Activated T-helper 9 cell treated with anti-CD3 and anti-CD28 coated beads, Interleukin-2, amount 50 U/mL, for 16 hours (primary cell): Measurements from ENCODE around the gene BEND7.

ENCODE experiments used
- DNase-seq: peaks from one replicate; pipeline ENCODE4 v3.0.0-alpha.2; 2020; ENCODE audit warnings: low read depth

BEND7 gene

DNA sequence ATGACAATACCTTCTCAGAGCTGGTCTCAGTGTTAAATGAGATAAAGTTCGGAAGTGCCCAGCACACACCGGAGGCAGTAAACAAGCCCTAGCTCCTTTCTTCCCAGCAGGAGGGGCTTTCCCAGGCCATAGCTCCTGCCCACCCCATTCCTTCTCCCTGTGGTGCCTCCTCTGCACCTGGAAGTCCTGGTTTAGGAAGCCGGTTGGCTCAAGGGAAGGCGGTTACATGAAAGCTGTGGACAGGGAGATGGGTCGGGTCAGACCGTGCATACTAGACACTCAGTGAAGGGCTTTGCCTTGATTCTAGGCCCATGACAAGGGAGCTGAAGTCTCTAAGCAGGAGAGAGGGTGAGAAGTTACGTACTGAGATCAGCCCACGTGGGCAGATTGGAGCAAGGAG lies 8.6 kb downstream of the BEND7 start:
- DNase-seq, result no peak

DNA sequence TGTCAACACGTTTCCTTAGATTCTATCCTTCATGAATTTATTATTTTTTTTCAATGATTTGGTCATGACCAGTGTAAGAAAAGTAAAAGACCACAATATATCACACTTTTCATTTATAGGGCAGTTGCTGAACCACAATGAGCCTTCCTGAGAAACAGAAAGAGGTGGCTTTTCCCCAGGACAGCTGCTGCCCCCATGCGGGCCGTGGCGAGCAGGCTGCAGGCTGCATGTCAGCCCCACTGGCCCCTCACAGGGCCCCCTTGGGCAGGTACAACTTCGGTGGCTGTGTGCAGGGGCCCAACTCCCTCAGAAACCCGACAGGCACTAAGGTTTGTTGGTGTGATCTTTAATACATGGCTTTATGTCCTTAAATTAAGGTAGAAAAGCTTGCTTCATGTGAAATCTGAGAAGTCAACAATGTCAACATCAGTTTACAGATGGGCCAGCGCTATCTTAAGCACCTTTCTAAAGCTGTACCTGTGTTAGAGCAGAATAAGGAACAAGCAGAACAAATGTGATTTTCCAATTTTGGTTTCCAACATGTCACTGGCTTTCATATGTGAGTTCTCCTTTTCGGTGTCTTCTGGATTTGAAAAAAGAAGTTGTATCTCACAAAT lies 10.6 kb downstream of the BEND7 start:
- DNase-seq, result no peak

DNA sequence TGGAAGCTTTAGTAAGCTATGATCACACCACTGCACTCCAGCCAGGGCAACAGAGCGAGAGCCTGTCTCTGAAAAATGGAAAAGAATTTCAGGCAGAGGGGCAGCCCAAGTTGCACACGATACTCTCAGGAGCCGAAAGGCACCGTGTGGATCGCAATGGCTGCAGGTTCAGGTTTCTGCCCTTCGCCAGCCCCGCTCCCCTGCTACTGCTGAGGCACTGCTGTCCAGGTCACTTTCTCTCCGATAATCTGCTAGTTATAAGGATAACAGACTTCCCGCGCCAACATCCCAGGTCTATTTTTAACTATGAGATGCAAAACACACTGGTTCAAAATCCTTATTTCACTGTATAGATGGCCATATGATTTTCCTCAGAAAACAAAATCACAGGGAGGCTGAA lies 11.1 kb downstream of the BEND7 start:
- no peak for DNase-seq

DNA sequence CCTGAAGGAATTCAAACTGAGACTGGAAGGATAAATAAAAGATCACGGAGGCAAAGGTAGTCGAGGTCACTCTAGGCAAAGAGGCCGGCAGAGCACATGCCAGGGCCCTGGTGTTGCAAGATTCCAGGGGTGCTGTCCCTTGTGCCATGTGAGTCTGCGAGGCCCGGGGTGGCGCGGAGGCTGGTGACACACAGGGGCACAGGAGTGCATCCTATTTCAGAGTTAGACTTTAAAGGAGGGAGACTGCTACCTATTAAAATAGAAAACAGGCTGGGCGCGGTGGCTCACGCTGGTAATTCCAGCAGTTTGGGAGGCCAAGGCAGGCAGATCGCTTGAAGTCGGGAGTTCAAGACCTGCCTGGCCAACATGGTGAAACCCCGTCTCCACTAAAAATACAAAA lies 12.6 kb downstream of the BEND7 start:
- no peak for DNase-seq

DNA sequence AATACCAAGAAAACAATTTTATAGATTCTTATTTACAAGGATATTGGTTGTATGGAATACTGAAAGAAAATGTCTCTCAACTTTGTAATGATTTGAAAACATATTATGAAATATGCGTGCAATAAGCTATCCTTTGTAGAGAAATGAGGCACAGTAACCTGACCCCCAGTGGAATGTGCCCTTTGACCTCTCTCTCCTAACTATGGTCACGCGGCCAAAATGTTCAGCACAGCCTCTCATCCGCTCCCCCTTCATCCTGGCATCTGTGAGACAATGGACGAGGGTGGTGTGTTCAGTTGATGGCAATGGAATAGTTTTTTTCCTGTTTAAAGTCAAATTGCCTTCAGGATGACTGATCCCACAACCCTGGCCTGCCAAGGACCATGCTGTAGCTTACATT lies 13.3 kb downstream of the BEND7 start:
- no peak for DNase-seq

DNA sequence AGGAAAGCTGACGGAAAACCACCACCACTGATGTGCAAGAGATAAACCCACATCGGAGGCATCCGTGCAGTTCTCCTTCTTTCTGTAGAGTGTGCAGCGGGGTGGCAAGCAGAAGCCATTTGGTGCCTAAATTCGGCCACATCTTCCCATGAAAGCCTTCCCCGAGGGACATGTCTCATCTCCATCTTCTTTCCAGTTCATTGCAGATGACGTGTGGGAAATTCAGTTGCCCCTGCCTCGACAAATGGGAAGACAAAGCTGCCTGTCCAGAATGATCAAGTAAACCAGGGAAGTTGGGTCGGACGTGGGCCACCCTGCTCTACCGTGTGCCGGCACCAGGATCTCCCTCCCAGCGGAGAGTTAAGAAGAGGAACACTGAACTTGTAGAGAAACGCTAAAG lies 14.5 kb downstream of the BEND7 start:
- DNase-seq, result no peak

DNA sequence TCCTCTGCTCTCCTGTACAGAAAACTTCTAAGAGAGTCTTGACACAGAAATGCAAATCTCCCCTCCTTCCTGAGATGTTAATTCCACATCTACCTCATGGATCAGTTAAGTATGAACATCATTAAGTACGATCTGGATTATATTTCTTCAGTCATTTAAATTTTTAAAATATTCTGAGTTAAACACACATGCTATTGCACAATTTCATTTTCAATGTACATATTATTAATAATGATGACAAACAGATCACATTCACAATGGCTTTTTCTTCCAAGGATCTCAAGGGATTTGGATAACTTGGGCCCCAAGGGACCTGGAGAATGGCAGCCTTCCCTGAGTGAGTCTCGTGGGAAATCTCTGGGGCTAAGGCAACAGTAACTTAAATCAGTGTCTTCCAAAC lies 16.2 kb downstream of the BEND7 start:
- DNase-seq, result no peak

DNA sequence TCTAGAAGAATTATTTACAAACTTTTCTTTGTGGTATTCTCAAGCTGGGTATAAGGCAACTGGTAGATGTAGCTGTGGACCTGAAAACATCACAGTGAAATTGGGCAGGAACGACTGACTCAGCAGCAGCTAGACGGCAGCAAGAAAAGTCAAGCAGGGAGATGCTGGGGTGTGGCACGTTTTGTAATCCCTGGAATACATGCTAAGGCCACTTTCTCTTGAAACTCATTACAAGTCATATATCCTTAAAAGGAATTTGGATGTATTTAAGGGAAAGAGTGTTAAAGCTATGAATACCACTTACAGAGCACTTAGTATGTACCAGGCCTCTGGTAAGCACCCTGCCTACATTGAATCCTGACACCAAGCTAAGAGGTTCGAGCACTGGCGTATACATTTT lies 17.4 kb downstream of the BEND7 start:
- no peak for DNase-seq

DNA sequence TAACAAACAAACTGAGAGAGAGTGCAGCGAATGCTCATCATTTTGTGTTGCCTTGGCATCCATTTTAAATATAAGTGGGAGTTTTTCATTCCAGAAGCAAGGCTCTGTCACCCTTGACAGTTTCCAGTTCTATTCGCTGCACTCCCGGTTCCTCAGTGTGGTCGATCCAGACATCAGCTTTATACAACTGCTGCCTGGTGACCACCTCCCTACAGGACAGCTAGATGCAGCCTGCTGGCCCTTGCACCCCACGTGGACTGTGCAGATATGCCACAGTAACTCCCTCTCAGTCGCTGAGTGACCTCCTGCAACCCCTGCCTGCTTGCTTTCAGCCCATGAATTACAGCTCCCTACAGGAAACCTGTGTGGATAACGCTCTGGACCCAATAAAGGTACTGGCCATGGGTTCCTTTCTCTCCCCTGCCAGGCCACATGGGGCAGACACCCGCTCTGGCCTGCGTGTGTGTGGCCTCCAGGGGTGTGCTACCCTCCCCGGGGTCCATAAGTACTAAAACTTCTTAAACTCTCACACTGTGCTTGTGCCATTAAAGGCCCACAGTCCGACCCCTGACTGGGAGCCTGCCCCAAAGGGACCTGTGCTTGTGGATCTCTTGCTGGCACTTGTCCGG lies 23.6 kb downstream of the BEND7 start:
- DNase-seq, result no peak

DNA sequence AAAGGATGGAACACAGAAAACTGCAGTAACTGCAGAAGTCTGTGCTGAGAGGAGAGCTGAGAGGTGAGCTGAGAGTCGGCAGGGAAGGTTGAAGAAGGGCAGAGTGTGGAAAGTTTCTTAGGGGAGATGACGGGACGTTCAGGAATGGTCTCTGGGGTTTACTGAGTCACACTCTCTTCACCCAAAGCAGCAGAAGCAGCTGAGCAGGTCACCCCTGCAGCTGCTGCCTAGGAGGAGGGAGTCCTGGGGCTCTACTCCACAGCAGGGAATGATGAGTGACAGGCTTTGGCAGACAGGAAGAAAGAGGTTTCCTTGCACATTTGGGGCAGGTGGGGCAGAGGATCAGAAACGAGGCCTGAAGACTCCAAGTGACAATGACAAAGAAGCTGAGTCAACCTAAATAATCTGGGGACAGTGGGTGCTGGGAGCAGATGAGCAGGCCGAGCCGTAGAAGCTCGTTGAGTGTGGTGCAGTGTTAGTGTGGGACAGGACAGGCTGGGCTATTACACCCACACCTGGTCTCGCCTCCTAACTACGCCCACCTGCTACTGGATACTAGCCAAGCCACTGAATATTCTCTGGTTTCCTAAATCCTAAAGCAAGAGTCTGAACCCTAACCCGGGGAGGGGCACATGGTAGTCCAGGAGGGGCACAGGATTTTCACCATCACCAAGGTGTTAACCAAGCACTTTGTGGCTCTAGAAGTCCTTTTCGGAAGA lies 24.9 kb downstream of the BEND7 start:
- no peak for DNase-seq

DNA sequence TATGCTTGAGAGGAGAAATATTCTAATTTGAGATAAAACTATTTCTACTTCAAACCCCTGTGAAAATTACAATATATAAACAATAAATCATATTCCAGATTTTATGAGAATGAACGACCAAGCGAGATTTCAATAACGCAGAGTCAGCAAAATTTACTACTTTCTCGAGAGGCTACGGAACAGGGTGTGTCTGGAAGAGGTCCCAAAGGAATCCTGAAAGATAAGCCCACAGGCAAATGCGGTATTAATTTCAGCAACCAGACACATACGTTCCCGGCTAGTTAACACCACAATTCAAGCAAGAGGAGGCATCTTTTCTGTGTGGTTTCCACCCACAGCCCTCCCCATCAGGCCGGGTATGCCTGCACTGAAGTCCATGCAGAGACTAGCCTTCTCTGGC lies 26.4 kb downstream of the BEND7 start:
- no peak for DNase-seq

DNA sequence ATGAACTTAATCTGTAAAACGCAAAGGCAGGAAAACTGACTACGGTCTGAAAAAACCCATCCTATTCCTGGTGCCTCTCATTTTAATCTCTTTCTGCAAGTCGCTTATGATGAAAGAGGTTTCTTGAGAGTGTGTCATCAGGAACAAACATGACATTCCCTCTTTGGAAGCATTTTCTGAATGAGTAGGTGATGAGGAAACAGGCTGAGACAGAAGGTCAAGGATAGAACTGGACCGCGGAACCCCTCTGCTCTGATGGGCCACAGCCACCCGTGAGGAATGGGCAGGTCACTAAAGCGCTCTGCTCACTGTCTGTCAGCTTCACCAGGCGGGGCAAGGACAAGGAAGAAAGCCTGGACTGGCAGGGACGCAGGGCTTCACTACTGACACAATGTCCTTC lies 28.6 kb downstream of the BEND7 start:
- DNase-seq, result no peak

DNA sequence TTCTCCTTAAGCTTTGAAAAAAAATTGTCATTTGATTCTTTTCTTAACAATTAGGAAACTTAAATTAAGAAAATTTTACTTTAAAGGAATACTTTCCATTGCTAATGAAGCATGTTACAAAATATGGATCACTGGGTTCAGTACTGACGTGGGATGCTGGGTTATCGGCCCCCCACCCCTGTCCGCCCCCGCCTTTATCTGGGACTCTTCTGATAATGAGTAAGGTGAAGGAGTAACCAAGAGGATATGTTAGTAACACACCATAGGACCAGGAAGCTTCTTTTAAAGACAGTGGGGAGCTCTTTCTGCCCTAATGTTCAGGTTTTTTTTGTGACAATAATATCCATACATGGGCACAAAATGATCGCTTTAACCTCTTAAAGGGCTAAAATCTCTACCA lies 29.7 kb downstream of the BEND7 start:
- DNase-seq, result no peak

DNA sequence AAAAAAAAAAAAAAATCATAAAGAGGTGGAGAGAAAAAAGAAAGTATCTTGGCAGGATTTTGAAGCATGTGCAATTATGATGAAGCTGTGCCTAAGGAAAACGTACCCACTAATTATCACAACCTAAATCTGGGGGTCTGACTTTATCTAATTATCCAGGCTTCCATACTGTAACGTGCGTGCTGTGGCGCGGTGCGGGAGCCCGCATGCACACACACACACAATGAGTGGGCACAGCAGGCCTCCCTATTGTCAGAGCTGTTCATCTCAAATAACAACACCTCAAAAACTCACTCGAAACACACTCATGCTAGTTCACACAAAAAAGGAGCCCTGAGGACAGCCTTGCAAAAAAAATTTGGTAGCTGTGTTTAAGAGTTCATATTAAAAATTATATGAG lies 31.9 kb downstream of the BEND7 start:
- DNase-seq, result no peak

DNA sequence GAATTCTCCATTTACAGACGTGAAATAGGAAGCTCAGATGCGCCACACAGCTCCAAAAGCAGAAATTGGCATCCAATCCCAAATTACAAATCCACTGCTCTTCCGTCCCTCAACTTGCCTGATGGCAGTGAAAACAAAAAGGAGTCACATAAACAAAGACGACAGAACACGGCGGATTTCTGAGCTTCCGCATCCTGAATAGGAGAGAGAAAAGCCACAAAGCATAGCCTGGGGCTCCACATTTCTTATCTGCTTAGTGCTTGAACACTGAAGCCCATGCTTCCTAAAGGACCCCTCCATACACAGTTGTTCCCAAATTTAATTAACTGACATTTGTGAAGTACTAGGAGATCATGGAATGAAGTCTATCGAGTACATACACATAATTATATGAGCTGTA lies 32.6 kb downstream of the BEND7 start:
- DNase-seq, result no peak

DNA sequence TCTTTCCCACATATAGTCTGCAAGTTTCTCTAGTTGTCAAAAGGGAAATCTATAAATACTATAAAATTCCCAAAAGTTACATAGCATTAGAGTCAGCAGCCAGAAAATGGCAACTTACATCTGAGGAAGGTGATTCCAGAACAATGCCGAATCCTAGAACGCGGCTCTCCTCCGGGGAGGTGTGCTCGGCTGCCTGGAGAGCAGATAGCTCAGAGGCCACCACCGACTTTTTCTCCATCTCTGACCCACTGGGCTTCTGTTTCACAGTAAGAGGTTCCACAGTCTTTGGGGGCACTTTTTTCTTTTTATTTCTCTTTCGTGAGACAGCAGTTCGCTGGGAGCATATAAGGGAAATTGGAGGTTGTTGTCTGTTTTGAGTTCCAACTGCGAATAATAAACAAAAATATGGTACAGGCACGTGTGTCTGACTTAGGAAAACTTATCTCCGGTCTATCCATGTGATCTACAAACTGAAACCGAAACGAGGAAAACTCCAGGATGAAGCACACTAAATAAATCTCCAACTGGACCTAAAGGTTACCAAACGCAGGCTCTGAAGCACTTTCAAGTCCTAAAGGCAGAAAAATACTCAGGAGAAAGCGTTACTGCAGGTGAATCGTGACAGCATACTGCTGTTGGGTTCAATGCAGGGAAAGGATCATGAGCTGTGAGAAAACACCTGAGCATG lies 36.2 kb downstream of the BEND7 start:
- DNase-seq, result no peak

DNA sequence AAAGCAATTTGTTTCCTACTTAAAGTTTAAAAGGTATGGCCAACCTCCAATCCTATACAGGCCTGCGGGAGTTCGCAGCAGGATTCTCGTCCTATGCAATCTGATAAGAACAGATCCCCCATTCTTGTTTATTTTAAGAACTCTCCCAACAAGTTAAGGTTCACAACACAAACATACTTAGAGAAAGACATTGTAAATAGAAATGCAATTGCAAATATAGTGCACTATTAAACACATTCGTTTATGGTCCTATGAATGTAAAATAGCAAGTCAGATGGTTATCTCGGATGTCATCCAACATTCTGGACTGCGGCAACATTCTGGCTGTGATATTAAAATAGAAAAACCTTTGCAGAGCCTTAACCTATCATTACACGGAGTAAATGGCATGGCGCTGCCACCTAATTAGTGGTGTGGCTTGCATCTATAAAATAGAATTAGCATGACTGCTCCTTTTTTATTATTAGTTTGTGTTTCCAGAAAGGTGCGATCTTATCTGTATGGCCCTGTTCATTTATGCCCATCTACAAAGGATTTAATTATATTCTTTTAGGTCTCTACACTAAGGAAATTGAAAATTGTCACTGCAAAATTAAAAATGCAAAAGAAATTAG lies 37.0 kb downstream of the BEND7 start:
- DNase-seq, result no peak

DNA sequence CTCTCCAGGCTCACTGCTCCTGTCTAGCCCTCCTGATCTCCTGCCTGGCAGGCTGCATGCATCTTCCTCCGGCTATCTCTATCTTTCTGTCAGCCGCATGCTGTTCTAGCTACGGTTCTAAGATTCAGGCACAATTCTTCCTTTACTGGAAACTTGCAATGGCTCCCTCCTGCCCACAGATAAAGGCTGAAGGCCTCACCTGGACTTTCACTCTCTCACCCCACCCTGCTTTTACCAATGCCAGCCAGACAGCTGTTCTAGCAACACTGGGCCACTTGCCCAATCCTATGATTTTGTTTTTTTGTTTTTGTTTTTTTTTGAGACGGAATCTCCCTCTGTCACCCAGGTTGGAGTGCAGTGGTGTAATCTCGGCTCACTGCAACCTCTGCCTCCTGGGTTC lies 38.3 kb downstream of the BEND7 start:
- DNase-seq, result no peak

DNA sequence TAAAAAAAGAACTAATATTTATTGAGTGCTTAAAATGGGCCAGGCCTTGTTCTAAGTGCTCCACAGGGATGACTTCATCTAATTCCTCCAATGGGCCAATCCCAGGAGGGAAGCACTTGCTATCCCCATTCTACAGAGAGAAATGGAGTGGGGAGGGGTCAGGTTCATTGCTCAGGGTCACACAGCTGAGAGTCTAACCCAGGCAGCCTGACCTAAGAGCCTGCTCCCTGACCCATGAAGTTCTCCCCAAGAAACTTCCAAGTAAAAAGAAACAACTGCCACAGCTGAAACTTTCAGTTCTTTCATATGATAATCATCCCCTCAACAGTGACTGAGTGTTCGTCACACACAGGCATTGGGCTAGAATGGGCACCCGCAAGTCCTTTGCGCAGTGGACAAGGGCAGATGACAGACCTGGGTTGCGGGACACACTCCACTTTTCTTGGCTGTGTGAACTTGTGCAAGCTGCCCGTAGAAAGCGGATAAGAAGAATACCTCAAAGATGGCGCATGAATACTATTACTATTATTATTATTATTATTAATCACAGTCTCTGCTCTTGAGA lies 39.7 kb downstream of the BEND7 start:
- no peak for DNase-seq

DNA sequence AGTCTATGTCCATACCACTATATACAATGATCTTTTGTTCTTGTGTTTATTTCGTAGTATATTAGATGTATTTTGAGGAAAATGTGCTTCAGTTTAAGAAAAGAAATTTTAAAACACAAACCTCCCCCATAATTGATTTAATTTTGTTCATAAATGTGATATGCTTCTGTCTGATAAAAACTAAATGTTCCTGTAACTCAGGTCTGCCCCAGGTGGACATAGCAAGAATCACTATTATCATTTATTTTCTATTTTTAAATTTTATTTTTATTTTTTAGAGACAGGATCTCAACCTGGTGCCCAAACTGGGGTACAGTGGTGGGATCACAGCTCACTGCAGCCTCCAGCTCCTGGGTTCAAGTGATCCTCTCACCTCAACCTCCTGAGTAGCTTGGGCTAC lies 43.2 kb downstream of the BEND7 start:
- no peak for DNase-seq

DNA sequence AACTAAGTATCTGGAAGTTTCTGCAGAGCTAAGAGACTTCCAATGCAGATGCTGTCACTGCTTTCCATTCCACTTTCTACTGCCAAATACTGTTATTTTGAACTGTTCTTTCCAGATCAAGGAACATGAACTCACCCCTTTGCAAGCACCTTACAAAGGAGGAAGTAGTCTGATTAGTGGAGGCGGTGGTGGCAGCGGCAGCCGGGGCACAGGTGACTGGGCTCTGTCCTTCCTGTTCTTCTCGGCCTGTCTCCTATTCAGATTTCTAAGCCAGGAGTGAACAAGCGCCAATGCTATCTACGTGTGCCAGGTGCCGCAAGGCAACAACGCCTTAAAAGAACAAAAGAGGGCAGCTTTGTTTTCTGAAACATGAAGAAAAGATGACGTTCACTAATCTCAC lies 44.9 kb downstream of the BEND7 start:
- no peak for DNase-seq

DNA sequence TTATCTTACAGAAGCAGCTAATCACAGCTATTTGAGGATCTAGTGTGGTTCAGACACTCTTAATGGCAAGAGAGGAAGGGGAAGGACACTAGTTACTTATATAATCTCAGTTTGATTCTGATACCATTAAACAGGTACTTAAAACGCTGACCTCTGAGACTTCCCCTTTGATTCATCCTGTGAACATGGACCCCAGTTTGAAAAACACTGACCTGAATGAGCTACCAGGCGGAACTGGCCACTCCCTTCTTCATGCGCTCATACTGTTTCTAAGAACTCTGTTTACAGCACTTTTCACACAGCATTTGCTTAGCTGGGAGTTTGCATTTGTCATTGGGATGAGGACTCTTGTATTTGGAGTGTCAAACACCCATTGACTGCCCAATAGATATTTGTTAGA lies 45.7 kb downstream of the BEND7 start:
- no peak for DNase-seq
